IPS-15b (cell line): ENCODE results near the gene CDH13.
A peak's percentile ranks its signal among the peaks of the same experiment; 100 is the strongest.

Experiments used
- H3K27me3 ChIP-seq: one replicate; pipeline ENCODE4 v1.6.1; 2013; ENCODE audit warnings: low read length; ENCODE audit not compliant: control insufficient read depth, insufficient read depth
- H3K36me3 ChIP-seq: one replicate; pipeline ENCODE4 v1.6.1; 2013; ENCODE audit warnings: low read length; ENCODE audit not compliant: control insufficient read depth, insufficient read depth
- H3K4me1 ChIP-seq: one replicate; pipeline ENCODE4 v1.6.1; 2013; ENCODE audit warnings: mild to moderate bottlenecking, low read length; ENCODE audit not compliant: control insufficient read depth, insufficient read depth
- H3K4me3 ChIP-seq: one replicate; pipeline ENCODE4 v1.5.1; 2013; ENCODE audit warnings: low read depth, low read length
- H3K9ac ChIP-seq: one replicate; pipeline ENCODE4 v1.6.1; 2013; ENCODE audit warnings: low read depth, mild to moderate bottlenecking, low read length
- H3K9me3 ChIP-seq: one replicate; pipeline ENCODE4 v1.6.1; 2013; ENCODE audit warnings: mild to moderate bottlenecking, low read length; ENCODE audit not compliant: control insufficient read depth, insufficient read depth

The CDH13 gene

DNA sequence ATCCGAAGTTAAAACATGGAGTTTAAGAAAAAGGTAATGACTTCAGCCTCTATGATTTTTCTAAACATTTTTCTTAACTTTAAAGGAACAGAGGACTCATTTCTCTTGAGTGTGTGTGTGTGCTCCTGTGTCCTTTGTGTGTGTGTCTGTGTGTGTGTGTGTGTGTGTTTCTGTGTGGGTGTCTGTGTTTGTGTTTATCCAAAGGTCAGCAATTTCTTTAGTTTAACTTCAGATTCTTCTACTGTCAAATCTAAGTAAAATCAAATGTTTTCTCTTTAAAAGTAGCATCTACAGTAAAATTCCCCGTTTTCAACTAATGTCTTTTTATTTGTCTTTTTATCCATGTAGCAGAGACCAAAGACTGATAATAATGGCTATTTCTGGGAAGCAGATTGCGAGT, 1212.8 kb downstream of the CDH13 start:
- no peaks in the 10 kb centered on the region for H3K36me3 ChIP-seq
- no peak overlapping the region for H3K4me3 ChIP-seq
- H3K9me3 ChIP-seq: no peaks in the 10 kb centered on the region
- no peaks in the 10 kb centered on the region for H3K27me3 ChIP-seq
- H3K9ac ChIP-seq: no peak overlapping the region
- peaks cover 17% of the 10 kb centered on the region for H3K4me1 ChIP-seq

DNA sequence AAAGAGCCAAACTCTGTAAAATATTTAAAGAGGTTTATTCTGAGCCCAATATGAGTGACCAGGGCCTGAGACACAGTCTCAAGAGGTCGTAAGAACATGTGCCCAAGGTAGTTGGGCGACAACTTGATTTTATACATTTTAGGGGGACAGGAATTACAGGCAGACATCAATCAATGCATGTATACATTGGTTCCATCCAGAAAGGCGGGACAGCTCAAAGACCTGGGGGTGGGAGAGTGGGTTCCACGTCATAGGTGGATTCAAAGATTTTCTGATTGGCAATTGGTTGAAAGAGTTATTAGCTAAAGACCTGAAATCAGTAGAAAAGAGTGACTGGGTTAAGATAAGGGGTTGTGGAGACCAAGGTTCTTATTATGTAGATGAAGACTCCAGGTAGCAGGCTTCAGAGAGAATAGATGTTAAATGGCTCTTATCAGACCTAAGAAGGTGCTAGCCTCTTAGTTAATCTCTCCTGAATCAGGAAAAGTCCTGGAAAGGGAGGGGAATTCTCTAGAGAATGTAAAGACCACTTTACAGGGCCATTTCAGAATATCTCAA, 1213.4 kb downstream of the CDH13 start:
- H3K4me1 ChIP-seq: peaks cover 17% of the 10 kb centered on the region
- H3K27me3 ChIP-seq: no peaks in the 10 kb centered on the region
- no peaks in the 10 kb centered on the region for H3K36me3 ChIP-seq
- no peak overlapping the region for H3K4me3 ChIP-seq
- H3K9me3 ChIP-seq: no peaks in the 10 kb centered on the region
- peak overlapping the region; percentile 61 for H3K9ac ChIP-seq

DNA sequence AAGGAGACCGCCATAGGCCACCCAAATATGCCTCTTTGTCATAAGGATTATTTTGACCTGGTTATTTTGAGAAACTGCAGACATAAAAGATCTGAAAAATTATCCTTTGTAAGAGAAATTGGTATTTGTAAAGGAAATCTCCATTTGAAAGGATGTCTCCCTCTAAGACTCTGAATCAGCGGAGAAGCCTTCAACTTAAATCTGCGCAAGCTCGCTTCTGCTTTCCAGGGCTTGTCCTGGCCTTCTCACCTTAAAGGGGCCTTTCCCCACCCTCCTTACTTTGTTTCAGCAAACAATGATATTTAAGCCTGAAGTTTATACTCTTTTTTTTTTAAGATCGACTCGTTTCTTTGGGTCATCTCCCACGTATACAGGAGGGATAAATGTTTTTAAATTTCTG, 1215.5 kb downstream of the CDH13 start:
- no peaks in the 10 kb centered on the region for H3K9me3 ChIP-seq
- no peak overlapping the region for H3K4me3 ChIP-seq
- no peak overlapping the region for H3K9ac ChIP-seq
- no peaks in the 10 kb centered on the region for H3K27me3 ChIP-seq
- peaks cover 17% of the 10 kb centered on the region for H3K4me1 ChIP-seq
- no peaks in the 10 kb centered on the region for H3K36me3 ChIP-seq

DNA sequence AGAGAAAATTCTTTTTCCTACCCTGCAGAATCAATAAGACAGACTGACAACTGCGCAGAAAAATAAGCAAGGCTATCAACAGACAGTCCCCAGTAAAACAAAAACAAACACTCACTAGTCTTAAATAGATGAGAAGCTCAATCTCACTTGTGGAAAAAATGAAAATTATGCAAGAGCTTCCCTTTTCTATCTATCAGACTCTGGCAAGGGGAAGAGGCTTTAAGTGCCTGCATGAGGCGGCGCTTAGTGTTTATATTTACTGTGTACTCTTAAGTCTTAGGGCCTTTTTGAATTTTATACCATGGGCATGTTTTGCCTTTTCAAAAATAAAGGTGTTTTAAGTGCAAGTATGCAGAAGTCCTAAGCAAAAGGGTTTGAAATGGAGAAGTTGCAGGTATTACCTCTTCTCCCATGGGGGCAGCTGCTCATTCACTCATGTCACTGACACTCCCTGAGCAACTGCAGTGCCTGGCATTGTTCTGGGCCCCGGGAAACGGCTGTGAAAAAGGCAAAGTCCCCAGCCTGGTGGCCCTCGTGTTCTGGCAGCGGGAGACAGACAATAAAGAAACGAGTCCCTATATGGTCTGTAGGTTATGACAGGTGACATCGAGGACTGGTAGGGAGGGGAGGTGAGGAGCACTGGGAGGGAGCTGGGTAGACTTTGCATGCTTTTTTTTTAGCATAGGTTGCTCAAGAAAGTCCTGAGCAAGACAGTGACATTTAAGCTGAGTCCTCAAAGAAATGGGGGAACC, 1216.2 kb downstream of the CDH13 start:
- H3K9ac ChIP-seq: no peak overlapping the region
- H3K9me3 ChIP-seq: no peaks in the 10 kb centered on the region
- H3K4me1 ChIP-seq: peaks cover 17% of the 10 kb centered on the region
- no peaks in the 10 kb centered on the region for H3K36me3 ChIP-seq
- no peak overlapping the region for H3K4me3 ChIP-seq
- H3K27me3 ChIP-seq: no peaks in the 10 kb centered on the region

DNA sequence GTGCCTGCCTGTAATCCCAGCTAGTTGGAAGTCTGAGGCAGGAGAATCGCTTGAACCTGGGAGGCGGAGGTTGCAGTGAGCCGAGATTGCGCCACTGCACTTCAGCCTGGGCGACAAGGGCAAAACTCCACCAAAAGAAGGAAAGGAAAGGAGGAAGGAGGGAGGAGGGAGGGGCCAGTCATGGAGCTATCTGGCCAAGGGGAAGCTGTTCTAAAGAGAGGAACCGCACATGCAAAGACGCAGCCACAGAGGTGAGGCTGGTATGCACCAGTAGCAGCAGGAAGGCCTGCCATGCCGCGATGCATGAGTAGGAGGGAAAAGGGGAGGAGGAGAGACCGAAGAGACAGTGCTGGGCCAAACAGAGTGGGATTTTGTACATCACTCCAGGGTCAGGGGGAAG, 1216.9 kb downstream of the CDH13 start:
- Histone ChIP-seq H3K4me3 (no peak overlapping the region), H3K4me1 (peaks cover 18% of the 10 kb centered on the region), H3K27me3 (no peaks in the 10 kb centered on the region), H3K9ac (no peak overlapping the region), H3K9me3 (no peaks in the 10 kb centered on the region), H3K36me3 (no peaks in the 10 kb centered on the region)

DNA sequence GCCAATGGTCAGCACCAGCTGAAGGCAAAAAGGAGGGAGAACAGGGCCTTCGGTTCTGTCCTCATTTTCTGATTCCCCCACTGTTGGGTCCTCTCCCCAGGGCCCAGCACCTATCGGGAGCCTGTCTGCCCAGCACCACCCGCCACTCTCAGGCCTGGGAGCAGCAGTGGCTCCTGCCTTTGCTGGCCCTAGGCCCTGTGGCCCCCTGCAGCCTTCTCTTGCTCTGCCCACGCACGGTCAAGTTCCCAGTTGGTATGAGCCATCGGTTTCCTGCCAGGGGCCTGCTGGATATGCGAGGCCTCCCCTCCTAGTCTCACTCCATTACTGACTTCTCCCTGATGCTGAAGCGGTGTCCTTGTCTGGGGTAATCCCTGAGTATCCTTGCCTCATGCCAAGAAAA, 1218.5 kb downstream of the CDH13 start:
- no peak overlapping the region for H3K9ac ChIP-seq
- no peak overlapping the region for H3K4me3 ChIP-seq
- H3K36me3 ChIP-seq: no peaks in the 10 kb centered on the region
- no peaks in the 10 kb centered on the region for H3K27me3 ChIP-seq
- peaks cover 24% of the 10 kb centered on the region for H3K4me1 ChIP-seq
- H3K9me3 ChIP-seq: no peaks in the 10 kb centered on the region

DNA sequence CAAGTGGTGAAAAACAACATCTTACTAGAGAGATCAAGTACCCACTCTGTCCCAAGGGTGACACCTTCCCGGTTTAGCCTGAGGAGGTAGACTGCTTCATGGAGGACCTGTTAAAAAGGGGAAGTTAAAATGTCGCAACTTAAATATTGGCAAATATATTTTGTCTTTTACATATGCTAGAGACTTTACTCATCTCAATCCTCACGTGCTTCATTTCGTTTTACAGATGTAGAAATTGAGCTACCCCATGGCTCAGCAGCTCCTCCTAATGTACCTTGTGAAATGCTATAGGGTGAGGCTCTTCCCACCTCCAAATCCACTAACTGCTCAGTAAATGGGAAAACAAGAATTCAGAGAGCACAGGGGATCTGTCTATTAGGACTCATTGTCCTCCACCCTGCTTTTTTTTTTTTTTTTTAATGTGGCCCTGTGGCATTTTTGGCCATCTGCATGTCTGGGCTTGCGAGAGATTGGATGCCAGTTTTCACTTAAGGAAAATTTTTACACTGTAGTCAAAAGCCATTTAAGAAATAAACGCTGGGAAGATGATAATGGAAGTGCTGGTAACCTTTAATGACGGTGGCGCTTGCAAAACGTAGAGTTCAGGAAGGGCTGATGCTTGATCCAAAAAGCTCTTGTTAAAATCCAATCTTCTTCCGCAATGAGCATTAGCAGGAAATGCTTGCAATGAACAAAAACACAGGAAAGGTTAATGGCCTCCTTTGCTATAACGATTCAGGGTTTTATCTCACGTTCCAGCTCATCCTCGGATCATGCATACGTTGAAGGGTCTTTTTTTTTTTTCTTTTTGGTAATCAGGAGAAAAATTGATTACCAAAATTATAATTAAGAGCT, 1220.8 kb downstream of the CDH13 start:
- Histone ChIP-seq H3K36me3 (no peaks in the 10 kb centered on the region), H3K9ac (no peak overlapping the region), H3K4me3 (no peak overlapping the region), H3K4me1 (peaks cover 16% of the 10 kb centered on the region), H3K27me3 (no peaks in the 10 kb centered on the region), H3K9me3 (no peaks in the 10 kb centered on the region)

DNA sequence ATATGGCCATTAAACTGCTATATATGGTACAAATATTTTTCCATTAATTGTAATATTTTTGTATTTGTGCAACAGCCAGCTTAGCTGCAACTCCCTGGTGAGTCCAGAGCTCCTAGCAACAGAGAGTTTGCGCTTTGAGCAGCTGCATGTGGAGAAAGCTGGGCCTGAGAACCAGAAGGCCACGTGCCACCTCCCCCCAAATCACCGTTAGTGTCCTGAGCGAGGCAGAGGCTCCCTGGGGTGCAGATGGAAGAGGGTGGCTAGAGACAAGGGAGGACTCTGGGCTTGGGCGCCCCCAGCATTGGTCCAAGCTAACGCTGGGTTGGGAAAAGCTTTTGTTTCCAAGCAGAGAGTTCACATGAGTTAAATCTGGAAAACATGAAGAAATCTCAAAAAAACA, 1222.7 kb downstream of the CDH13 start:
- Histone ChIP-seq H3K4me3 (no peak overlapping the region), H3K36me3 (no peaks in the 10 kb centered on the region), H3K9ac (no peak overlapping the region), H3K9me3 (no peaks in the 10 kb centered on the region), H3K27me3 (no peaks in the 10 kb centered on the region), H3K4me1 (peaks cover 12% of the 10 kb centered on the region)
